NCI-H2081 treated with DMSO at 0.1 percent for 48 hours (cell line): Measurements from ENCODE around the gene PIK3CG.
A peak's percentile ranks its signal among the peaks of the same experiment; 100 is the strongest.
"Not testable (repeated sequence)": the region's sequence is repeated elsewhere in the genome, so short reads cannot be mapped to it uniquely, and the experiment has no call there.

Source experiments
- DNase-seq: peaks from one replicate; lab custom pipeline; 2025; lab: John Stamatoyannopoulos, UW

The PIK3CG gene

GRCh38 chr7:106938803-106939202 lies 73.7 kb downstream of the PIK3CG start:
- no peak for DNase-seq

GRCh38 chr7:106944035-106944665 lies 79.1 kb downstream of the PIK3CG start:
- no peak for DNase-seq

- peak; percentile 45 for DNase-seq
These were observed 82.2 kb downstream of the PIK3CG start for GRCh38 chr7:106947244-106947728.

GRCh38 chr7:106952001-106952657 lies 87.0 kb downstream of the PIK3CG start:
- no peak for DNase-seq

GRCh38 chr7:106952658-106953231 lies 87.7 kb downstream of the PIK3CG start:
- DNase-seq, result no peak

- no peak for DNase-seq
These were observed 89.8 kb downstream of the PIK3CG start for GRCh38 chr7:106954840-106955239.

GRCh38 chr7:106955857-106956256 lies 90.8 kb downstream of the PIK3CG start:
- not testable (repeated sequence) for DNase-seq
